Stimulated activated naive CD8-positive, alpha-beta T cell treated with anti-CD3 and anti-CD28 coated beads, Interleukin-15, Interleukin-2, amounts not matched to agents 100 ng/mL and 50 ng/mL, for 24 hours (primary cell): ENCODE data around the gene PPP1R1B.

ENCODE experiments used
- H3K27ac Mint-ChIP-seq: one replicate; pipeline ENCODE4 v1.8.0; 2021; ENCODE audit warnings: mild to moderate bottlenecking, mixed read lengths
- H3K27me3 Mint-ChIP-seq: one replicate; pipeline ENCODE4 v1.8.0; 2021; ENCODE audit warnings: mixed read lengths
- H3K36me3 Mint-ChIP-seq: one replicate; pipeline ENCODE4 v1.8.0; 2021; ENCODE audit warnings: low read depth, mixed read lengths
- H3K4me1 Mint-ChIP-seq: one replicate; pipeline ENCODE4 v1.8.0; 2021; ENCODE audit warnings: low read depth, mixed read lengths
- H3K4me3 Mint-ChIP-seq: one replicate; pipeline ENCODE4 v1.8.0; 2021; ENCODE audit warnings: mild to moderate bottlenecking, mixed read lengths
- H3K9me3 Mint-ChIP-seq: one replicate; pipeline ENCODE4 v1.8.0; 2021; ENCODE audit warnings: mixed read lengths

The PPP1R1B gene

DNA sequence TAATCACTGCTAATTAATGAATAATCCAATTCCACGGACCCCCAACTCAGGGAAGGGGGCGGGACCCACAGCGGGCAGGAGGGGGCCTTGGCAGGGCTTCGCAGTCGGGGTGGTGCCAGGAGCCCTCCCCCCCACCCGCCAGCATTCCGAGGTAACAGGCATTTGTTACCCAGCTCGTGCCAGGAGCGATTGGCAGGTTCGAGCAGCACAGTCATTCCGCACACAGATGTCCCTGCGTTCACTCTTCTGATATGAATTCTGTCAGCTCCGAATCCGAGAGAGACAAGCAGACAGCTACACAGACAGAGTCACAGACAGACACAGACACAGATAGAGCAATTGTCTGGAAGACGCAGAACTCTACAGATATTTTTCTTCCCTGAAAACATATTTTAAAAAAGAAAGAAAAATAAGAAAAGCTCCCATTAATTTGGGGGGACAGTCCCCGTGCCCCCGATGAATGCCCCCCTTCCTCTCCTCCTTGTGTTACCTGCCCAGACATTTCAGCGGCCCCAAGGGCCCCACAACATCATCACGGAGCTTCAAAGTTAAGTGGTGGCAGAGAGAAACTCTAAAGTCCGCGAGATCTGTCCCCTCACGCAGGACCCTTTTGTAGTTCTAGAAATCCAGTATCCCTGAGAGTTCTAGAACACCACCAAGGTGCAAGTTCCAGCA is 29.2 kb upstream of the PPP1R1B start:
- no peak overlapping the region for H3K4me3 Mint-ChIP-seq
- H3K27me3 Mint-ChIP-seq, result peaks cover 88% of the 10 kb centered on the region
- H3K4me1 Mint-ChIP-seq, result peaks cover 13% of the 10 kb centered on the region
- no peak overlapping the region for H3K27ac Mint-ChIP-seq
- H3K9me3 Mint-ChIP-seq, result no peaks in the 10 kb centered on the region
- no peaks in the 10 kb centered on the region for H3K36me3 Mint-ChIP-seq

DNA sequence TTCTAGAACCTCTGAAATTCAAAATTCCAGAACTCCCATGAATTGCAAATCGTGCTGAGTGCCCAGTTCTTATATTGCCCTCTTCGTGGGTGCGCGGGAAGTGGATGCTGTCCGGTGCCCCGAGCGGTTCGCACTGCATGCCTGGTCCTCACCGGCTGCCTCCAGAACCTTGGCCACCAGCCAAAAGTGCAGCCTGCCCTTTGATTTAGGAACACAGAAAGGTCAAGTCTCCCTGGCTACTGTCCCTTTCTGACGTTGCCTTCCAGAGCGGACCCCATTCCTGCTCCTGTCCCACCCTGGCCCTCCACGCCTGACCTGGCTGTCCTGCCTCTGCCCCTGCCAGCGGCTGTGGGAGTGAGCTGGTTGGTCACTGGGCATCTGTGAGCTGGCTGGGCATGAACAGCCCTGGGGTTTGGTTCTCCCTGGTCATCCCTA is 28.7 kb upstream of the PPP1R1B start:
- Mint-ChIP-seq H3K4me1 (peaks cover 13% of the 10 kb centered on the region), H3K27ac (no peak overlapping the region), H3K9me3 (no peaks in the 10 kb centered on the region), H3K27me3 (peaks cover 91% of the 10 kb centered on the region), H3K4me3 (no peak overlapping the region), H3K36me3 (no peaks in the 10 kb centered on the region)

DNA sequence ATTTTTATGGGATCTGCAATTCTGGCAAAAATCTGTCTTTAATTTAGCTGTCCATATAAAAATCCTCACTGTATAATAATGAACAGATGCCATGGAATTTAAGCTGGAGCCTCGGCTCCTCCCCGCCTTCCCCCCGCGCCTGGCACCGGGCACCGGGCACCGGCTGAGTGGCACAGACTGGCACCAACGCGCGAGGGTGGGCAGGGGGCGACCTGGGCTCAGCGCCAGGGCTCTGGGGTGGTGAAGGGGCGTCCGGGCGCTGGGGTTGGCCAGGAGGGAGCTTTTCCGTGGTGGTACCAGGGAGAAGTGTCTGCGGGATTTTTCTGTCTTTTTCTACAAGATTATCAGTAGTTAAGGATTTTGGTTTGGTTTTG is 28.1 kb upstream of the PPP1R1B start:
- Mint-ChIP-seq H3K36me3 (no peaks in the 10 kb centered on the region), H3K27ac (no peak overlapping the region), H3K27me3 (peaks cover 91% of the 10 kb centered on the region), H3K4me3 (no peak overlapping the region), H3K4me1 (peaks cover 19% of the 10 kb centered on the region), H3K9me3 (no peaks in the 10 kb centered on the region)

DNA sequence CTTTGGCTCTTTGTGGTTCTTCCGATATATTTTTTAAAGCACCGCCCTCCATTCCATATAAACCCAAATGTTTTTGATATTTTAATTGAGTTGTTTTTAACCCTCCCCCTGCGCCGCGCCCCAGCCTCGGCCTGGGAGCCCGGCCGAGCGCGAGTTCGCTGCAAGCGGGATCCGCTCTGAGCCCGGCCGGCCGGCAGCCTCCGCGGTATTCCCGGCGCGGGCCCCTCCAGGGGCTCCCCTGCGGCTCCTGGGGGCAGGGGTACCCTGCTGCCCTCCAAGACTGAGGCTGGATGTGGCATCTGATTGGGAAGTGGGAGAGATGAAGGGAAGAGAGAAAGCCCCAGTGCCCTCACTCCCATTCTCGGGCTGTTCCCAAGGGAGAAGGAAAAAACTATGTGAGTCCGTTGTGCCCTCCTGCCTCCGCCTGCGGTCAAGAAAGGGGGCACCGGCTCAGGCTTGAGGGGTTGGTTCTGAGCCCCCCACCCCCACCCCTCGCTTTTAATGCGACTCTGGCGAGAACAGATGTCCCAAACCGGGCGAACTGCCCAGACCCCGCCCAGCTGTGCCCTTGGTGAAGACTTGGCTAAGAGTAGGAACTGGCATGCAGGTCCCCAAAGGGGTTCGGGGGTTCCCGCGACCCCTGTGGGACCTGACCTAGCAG is 27.6 kb upstream of the PPP1R1B start:
- Mint-ChIP-seq H3K4me3 (no peak overlapping the region), H3K4me1 (peaks cover 22% of the 10 kb centered on the region), H3K27ac (no peak overlapping the region), H3K36me3 (no peaks in the 10 kb centered on the region), H3K9me3 (no peaks in the 10 kb centered on the region), H3K27me3 (peaks cover 91% of the 10 kb centered on the region)

DNA sequence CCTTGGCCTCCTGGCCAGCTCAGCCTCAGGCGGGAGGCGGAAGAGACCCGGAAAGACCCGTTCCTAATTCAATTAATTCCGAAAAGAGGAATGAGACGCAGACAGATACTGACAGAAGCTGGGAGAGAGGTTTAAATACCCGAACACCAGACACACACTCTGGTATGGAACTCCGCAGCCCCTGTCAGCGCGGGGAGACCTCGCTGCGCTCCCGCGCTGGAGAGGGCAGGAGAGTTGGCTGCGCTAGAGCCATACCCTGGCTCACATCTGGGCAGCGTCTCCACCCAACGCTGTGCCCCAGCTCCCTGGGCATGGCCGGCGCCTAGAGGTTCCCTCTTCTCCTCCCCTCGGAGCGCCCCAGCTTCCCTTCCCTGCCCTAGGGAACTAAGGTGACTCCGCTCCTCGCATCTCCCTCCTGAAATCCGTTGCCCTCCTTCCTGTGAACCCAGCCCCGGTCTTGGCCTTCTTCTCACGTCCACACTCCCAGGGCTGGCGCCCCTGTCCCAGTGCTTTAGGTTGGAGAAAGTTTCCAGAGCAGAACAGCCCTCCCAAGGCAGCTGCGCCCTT is 27.0 kb upstream of the PPP1R1B start:
- H3K9me3 Mint-ChIP-seq, result no peaks in the 10 kb centered on the region
- H3K4me3 Mint-ChIP-seq, result no peak overlapping the region
- no peaks in the 10 kb centered on the region for H3K36me3 Mint-ChIP-seq
- H3K27me3 Mint-ChIP-seq, result peaks cover 88% of the 10 kb centered on the region
- H3K4me1 Mint-ChIP-seq, result peaks cover 25% of the 10 kb centered on the region
- H3K27ac Mint-ChIP-seq, result no peak overlapping the region

DNA sequence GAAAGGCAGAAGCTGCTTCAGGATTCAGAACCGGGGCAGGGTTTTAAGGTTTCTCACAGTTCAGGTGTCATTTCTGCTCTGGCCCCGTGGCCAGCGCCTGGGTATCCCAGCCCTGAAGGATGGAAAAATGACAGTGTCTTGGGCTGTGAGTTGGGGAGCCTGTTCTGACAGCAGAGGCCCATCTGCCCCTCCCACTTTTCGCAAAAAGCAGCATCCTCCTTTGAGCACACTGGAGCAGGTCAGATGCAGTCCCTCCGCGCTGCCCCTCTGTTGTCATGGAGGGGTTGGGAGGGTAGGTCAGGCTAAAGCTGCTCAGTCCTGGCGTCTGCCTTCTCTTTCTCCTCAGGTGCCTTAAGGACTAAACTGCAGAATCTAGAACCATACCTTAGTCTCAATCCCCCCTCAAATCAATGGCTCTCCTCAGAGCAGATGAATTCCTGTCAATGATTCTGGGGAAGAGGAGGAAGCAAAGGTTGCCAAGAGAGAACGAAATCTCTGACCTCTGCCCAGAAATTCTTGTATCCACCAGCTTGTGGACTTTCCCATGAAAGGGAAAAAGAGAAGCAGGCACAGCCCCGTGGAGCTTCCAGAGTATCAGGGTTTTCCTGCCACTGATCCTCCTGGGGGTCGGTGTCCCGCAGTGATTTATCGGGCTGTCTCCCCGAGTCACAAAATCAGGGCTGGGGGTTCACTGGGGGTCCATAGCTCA is 26.3 kb upstream of the PPP1R1B start:
- Mint-ChIP-seq H3K4me3 (no peak overlapping the region), H3K27me3 (peaks cover 87% of the 10 kb centered on the region), H3K4me1 (peaks cover 28% of the 10 kb centered on the region), H3K9me3 (no peaks in the 10 kb centered on the region), H3K27ac (no peak overlapping the region), H3K36me3 (no peaks in the 10 kb centered on the region)

DNA sequence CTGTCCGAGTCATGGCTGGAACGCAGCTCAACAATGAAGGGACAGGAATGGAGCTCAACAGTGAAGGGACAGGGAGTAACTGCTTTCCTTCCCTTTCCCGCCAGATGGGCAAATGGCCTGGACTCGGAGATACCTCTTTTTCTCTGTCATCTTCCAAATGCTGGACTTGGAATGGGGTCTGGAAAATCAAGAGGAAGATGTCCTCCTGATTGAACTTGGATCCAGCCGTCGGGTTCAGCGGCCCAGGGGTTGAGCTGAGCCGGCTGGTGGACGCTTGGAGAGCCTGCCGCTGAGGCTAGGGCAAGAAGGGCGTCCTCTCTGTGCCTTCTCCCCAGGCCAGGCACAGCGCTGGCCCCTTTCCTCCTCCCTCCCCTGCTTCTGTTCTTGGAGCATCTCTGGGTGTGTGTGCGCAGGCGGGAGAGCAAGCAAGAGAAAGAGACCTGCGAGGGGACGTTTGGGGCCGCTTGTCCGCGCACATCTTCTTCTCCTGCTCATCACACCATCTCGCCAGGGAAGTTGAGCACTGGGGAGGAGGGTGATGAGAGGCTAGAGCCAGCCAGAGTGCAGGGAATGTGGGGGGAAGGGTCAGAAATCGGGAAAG is 25.7 kb upstream of the PPP1R1B start:
- no peaks in the 10 kb centered on the region for H3K9me3 Mint-ChIP-seq
- peaks cover 31% of the 10 kb centered on the region for H3K4me1 Mint-ChIP-seq
- peaks cover 81% of the 10 kb centered on the region for H3K27me3 Mint-ChIP-seq
- no peak overlapping the region for H3K4me3 Mint-ChIP-seq
- no peak overlapping the region for H3K27ac Mint-ChIP-seq
- H3K36me3 Mint-ChIP-seq, result no peaks in the 10 kb centered on the region

DNA sequence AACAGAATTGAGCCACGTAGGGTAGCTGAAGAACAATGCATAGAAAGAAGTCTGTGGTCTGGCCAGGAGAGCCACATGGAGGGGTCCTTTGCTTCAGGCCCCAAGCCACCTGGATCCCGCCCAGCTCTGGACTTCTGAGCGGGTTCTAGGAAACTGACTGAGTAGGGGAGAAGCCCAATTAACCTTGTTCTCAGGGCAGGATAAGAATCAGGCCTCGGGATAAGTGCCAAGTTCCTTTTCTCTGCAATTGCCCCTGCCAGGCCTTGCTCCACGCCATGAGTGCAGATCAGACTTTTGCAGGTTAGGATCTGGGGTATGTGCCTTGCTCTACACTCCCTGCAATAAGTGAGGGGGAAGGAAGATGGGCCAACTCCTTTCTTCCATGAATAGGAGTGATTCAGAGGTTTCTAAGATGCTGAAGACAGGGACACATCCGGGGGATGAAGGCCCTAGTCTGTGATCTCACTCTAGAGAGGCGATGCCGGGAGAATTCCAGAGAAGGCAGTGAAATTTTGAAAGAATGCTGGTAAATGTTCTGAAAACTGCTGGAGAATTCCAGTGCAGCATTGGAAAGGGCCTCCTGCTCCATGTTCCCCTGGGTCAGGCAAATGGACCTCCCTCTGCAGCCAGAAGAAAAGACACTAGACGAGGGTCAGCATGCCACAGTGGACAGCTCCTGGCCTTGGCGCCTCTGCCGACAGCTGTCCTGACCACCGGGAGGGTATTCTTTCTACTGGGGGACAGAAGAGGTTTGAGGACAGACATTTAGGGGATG is 24.8 kb upstream of the PPP1R1B start:
- H3K36me3 Mint-ChIP-seq, result no peaks in the 10 kb centered on the region
- peaks cover 73% of the 10 kb centered on the region for H3K27me3 Mint-ChIP-seq
- H3K9me3 Mint-ChIP-seq, result no peaks in the 10 kb centered on the region
- H3K27ac Mint-ChIP-seq, result no peak overlapping the region
- no peak overlapping the region for H3K4me3 Mint-ChIP-seq
- H3K4me1 Mint-ChIP-seq, result peaks cover 29% of the 10 kb centered on the region

DNA sequence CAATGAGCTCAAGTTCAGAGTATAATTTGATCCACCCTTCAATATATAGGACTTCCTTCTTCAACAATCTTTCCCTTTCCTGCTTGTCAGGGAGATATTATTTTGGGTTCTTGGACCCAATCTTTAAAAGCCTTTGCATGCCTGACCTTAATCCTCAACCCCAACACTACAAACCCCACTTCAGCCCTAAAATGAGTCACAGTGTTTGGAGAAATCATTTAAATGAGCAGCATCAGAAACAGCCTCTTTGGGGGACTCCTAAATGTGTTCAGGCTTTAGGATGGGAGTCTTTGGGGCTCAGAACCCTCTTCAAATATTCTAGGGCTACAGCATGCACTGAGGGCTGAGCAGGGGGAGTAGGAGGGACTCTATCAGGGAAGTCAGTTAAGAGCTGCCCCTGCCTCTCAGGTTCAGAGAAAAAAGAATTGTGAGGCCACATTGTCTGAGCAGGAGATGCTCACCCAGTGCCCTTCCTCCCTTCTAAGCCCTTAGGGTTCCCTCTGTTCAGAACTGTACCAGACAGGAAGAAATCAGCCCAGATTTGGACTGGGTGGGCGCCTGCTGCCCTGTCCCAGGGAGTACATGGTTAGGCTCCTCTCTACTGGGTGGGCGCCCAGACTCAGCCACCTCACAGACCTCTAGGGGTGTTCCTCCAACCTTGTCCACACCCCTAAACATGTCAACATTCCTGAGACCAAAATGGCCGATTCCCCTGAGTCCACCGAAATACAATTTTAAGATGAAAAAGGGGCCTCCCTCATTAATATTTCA is 24.0 kb upstream of the PPP1R1B start:
- no peak overlapping the region for H3K27ac Mint-ChIP-seq
- H3K4me1 Mint-ChIP-seq, result peaks cover 28% of the 10 kb centered on the region
- peaks cover 70% of the 10 kb centered on the region for H3K27me3 Mint-ChIP-seq
- H3K9me3 Mint-ChIP-seq, result no peaks in the 10 kb centered on the region
- H3K4me3 Mint-ChIP-seq, result no peak overlapping the region
- H3K36me3 Mint-ChIP-seq, result no peaks in the 10 kb centered on the region

DNA sequence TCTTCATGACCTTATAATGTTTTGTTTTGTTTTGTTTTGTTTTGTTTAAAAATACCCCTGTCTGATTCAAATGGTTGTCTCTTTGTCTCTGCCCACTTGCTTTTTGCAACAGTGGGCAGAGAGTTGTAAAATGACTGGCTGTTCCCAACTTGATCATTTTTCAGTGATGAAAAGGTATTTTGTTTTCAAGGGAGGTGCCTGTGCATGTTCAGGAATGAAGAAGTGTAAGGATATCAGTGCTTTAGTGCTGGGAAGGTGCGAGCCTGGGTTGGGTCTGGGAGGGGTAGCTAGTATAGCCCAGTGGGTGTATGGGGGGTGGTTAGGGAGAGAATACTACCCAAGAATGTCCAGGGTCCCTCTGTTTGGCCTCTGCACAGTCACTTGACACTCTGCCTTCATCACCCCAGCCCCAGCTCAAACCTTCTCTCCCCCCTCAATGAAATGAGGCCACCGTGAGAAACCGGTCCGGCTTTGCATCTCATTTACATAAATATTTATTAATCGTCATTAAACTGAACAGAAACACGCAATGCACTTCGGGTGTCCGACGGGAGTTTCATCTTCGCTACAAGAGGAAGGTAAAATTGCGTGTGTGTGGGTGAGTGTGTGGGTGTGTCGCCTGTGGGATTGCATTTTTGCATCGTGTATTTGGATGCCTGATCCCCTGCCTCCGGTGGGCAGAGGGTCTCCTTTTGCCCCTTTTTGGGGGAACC is 23.3 kb upstream of the PPP1R1B start:
- H3K27me3 Mint-ChIP-seq, result peaks cover 66% of the 10 kb centered on the region
- peak overlapping the region; percentile 41 for H3K4me3 Mint-ChIP-seq
- H3K4me1 Mint-ChIP-seq, result peaks cover 22% of the 10 kb centered on the region
- no peaks in the 10 kb centered on the region for H3K9me3 Mint-ChIP-seq
- no peaks in the 10 kb centered on the region for H3K36me3 Mint-ChIP-seq
- no peak overlapping the region for H3K27ac Mint-ChIP-seq

DNA sequence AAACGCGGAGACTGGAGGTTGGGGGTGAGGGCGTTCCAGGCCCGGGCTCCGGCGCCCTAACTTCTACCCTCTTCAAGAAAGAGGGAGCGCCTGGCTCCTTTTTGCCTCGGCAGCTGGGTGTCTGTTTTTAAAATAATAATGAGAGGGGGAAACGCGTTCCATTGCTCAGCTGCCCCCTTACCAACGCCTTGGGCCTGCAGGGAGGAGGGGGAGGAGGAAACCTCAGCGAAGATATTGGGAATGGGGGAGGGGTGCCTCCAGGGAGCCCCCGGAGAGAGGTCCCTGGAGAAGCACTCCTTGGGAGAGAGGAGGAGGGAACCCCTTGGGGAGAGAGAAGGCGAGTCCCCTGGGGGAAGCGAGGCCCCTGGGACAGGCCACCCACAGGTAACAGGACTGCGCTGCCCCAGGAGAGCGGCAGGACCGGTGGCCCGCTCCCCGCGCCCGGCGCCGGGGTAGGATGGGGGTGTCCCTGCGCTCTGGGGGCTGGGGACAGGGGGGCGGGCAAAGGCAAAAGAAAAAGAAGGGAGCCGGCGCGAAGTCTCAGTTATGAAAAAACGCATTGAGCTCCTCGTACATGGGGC is 21.8 kb upstream of the PPP1R1B start:
- peaks cover 68% of the 10 kb centered on the region for H3K27me3 Mint-ChIP-seq
- H3K9me3 Mint-ChIP-seq, result no peaks in the 10 kb centered on the region
- no peaks in the 10 kb centered on the region for H3K36me3 Mint-ChIP-seq
- H3K4me3 Mint-ChIP-seq, result peak overlapping the region; percentile 54
- no peak overlapping the region for H3K27ac Mint-ChIP-seq
- peaks cover 21% of the 10 kb centered on the region for H3K4me1 Mint-ChIP-seq

DNA sequence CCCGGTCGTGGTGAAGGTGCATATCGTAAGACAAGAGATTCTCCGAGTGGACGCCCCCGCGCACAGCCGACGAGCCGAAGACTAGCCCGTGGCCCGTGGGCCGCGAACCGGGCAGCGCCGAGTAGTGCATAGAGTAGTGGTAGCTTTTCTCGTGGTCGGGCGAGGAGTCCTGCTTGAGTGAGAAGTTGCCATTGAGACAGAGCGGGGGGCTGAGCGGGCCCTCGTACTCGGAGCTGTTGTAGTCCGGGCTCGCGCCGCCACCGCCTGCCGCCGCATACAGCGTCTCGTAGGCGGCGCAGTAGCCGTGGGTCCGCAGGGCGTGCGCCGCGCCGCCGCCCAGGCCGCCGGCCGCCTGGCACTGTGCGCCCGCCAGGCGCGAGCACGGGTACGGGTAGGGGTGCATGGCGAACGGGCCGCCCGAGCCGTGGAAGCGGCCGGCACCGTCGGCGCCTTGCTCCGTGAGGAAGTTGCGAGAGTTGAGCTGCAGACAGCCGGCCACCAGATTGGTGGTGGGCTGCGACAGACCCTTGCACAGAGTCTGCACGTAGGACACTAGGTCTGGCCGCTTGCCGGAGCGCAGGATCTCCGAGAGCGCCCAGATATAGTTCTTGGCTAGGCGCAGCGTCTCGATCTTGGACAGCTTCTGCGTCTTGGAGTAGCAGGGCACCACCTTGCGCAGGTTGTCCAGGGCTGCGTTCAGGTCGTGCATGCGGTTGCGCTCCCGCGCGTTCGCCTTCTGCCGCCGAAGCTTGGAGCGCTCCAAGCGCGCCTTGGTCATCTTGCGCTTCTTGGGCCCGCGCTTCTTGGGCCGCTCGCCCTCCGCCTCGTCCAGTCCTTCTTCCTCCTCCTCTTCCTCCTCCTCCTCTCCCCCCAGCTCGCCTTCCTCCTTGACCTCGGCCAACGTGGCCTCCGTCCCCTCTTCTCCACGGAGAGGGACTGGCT is 21.0 kb upstream of the PPP1R1B start:
- H3K9me3 Mint-ChIP-seq, result no peaks in the 10 kb centered on the region
- H3K4me1 Mint-ChIP-seq, result peaks cover 21% of the 10 kb centered on the region
- H3K27ac Mint-ChIP-seq, result no peak overlapping the region
- H3K27me3 Mint-ChIP-seq, result peaks cover 60% of the 10 kb centered on the region
- peak overlapping the region; percentile 54 for H3K4me3 Mint-ChIP-seq
- no peaks in the 10 kb centered on the region for H3K36me3 Mint-ChIP-seq
